HUES6 (cell line): Measurements from ENCODE around the gene NME9.

Source experiments
- H3K27ac ChIP-seq: 2 replicates; pipeline ENCODE4 v1.7.0; 2013; ENCODE audit warnings: low read depth, mild to moderate bottlenecking, low read length, inconsistent platforms
- H3K27me3 ChIP-seq: 2 replicates; pipeline ENCODE4 v1.6.1; 2013; ENCODE audit warnings: low read length; ENCODE audit not compliant: control insufficient read depth, insufficient read depth
- H3K36me3 ChIP-seq: 2 replicates; pipeline ENCODE4 v1.6.1; 2013; ENCODE audit warnings: low read length; ENCODE audit not compliant: control insufficient read depth, insufficient read depth
- H3K4me1 ChIP-seq: 2 replicates; pipeline ENCODE4 v1.6.1; 2013; ENCODE audit warnings: low read length; ENCODE audit not compliant: control insufficient read depth, insufficient read depth
- H3K4me3 ChIP-seq: 2 replicates; pipeline ENCODE4 v1.5.1; 2013; ENCODE audit warnings: low read depth, low read length
- H3K9ac ChIP-seq: one replicate; pipeline ENCODE4 v1.6.1; 2013; ENCODE audit warnings: mild to moderate bottlenecking, low read length
- H3K9me3 ChIP-seq: 2 replicates; pipeline ENCODE4 v1.6.1; 2013; ENCODE audit warnings: low read depth, low read length; ENCODE audit not compliant: control insufficient read depth, insufficient read depth

The NME9 gene

DNA sequence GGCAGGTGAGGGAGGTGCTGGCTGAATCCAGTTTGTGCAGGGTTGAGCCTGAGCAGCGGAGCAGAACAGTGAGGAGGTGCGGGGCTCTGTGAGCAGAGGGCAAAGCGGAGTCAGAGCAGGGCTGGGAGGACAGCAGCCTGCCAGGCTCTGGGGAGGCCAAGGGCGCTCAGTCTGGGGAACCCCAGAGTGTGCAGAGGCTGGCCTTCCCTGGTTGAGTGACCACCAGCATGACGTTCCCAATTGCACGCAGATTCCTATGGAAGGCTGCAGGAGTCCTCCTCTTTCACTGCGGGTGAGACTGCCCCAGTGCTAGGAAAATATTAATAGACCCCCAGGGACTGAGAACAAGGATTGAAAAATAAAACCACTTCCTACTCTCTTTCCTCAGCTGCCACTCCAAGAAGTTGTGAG lies 31.9 kb upstream of the NME9 start:
- Histone ChIP-seq H3K9me3 (no peaks in the 10 kb centered on the region), H3K27me3 (no peaks in the 10 kb centered on the region), H3K4me3 (no peak overlapping the region), H3K27ac (no peak overlapping the region), H3K4me1 (peaks cover 12% of the 10 kb centered on the region; the same call in 1 of the 2 replicates), H3K9ac (peak overlapping the region; percentile 6), H3K36me3 (no peaks in the 10 kb centered on the region)

DNA sequence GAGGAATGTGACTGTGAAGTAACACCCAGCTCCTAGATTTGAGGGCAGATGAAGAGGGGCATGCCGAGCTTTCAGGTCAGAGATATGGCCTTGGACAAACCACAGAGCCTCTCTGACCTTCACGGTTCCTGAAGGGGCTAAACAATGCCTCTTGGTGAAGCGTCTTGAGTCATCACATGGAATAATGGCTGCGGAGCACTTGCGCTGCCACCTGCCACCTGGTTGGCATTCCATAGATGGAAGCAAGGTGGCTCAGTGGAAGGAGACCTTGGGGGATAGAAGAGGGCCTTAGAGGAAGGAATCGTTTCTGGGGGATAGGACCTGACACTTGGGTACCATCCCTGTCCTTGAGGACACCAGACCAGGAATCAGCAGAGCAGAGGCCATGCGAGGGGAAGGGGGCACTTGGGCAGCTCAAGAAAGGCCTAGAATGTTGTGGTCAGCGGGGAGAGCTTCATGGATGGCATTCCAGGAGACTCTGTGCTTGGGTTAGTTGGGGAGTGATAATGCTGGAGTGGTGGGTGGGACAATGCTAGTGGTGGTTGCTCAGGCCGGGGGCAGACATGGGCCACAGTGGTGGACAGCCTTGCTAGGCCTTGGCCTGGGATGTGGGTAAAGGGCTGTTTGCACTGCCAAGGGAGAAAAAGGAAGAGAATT lies 31.3 kb upstream of the NME9 start:
- peak overlapping the region; percentile 6 for H3K9ac ChIP-seq
- no peaks in the 10 kb centered on the region for H3K36me3 ChIP-seq
- H3K4me3 ChIP-seq, result no peak overlapping the region
- no peaks in the 10 kb centered on the region for H3K27me3 ChIP-seq
- H3K27ac ChIP-seq, result no peak overlapping the region
- H3K4me1 ChIP-seq, result peaks cover 13% of the 10 kb centered on the region; the same call in 1 of the 2 replicates
- no peaks in the 10 kb centered on the region for H3K9me3 ChIP-seq

DNA sequence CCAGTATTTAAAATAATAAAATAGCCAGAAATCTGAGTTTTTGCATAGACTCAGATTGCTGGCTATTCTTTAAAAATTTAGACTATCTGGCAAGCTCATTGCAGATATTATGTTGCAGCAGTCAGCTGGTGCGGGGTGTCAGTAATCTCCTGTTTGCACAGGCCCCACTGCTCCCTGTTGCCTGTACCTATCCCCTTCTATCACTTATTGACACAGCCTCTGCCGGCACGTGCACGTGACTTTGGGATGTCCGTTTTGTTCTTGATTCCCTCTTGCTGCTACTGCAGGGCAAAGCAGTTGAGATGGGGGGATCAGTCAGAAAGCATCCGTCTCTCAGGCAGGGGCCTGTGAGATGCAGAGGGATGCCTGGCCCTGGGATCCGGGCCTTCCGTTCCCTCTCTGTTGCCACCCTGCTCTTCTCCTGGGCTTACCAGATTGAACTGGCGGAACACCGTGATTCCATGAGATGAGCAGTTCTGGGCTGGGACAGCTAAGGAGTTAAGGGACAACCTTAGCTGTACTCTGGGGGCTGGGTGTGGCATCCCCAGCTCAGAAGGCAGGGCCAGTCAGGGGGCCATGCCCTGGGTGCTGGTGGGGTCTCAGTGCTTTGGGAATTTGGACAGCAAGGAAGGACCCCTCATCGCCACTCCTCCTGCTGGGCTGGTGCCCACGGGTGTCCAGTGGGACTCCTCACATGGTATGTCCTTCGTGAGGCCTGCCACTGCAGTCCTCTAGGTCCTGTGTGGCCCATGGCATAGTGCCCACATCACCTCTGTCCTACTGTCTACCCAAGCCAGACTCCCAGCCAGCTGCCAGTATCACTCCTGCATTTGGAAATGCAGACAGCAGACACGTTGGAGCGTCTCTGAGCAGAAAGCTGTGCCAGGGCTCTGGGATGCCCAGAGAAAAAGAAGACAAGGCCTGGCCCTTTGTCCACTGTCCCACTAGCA lies 30.5 kb upstream of the NME9 start:
- Histone ChIP-seq H3K27me3 (no peaks in the 10 kb centered on the region), H3K9me3 (no peaks in the 10 kb centered on the region), H3K36me3 (no peaks in the 10 kb centered on the region), H3K4me1 (peaks cover 13% of the 10 kb centered on the region; the same call in 1 of the 2 replicates), H3K27ac (no peak overlapping the region), H3K9ac (no peak overlapping the region), H3K4me3 (no peak overlapping the region)

GRCh38 chr3:138359148-138359918 lies 29.7 kb upstream of the NME9 start:
- Histone ChIP-seq H3K4me1 (peaks cover 13% of the 10 kb centered on the region; the same call in 1 of the 2 replicates), H3K36me3 (no peaks in the 10 kb centered on the region), H3K9ac (no peak overlapping the region), H3K27me3 (no peaks in the 10 kb centered on the region), H3K27ac (no peak overlapping the region), H3K4me3 (no peak overlapping the region), H3K9me3 (no peaks in the 10 kb centered on the region)

DNA sequence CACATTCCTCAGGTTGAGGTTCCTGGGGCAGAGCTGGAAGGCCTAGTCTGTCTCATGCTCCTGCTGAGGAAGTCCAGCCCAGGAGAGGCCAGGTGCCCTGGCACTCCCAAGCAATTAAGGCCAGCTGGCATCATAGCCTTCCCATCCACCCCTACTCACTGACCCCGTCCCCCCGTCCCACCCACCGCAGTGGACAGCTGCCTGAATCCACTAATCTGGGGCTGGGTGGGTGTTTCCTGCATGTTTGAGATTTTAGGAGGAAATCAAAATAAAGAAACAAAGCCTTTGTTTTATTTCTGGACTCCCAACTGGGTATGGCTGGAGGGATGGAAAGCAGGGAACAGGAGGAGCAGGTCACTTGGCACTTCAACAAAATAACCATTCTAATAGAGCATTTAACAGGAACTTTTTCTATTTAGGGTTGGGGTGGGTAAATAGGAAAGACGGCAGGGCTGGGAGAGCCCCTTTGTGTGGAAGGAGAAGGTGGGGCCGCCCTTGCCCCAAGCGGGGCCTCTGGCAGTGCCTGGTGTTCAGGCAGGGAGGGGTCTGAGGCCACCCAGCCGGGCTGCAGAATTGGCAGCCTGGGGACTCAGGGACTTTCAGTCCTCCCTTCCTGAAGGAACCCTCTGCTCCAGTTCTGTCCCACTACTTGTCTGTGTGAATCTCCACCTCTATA lies 27.2 kb upstream of the NME9 start:
- Histone ChIP-seq H3K4me1 (peaks cover 14% of the 10 kb centered on the region; the same call in 1 of the 2 replicates), H3K36me3 (no peaks in the 10 kb centered on the region), H3K27me3 (no peaks in the 10 kb centered on the region)

DNA sequence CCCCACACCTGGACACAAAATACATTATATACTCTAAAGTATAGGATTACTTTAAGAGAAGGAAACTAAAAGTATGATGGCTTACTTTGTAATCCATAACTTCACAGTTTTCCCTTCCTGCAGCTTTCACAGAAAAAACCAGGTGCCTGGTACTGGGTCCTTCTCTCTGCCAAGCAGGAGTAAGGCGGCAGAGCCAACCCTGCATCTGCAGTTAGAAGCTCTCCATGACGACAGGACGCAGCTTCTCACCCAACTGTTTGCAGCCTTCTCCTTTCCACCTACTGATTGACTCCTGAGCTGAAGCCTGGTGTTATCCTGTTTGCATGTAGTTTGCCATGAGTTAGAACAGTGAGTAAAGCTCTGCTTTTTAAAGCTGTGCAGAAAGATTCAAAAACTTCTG lies 25.4 kb upstream of the NME9 start:
- Histone ChIP-seq H3K27me3 (no peaks in the 10 kb centered on the region), H3K9me3 (no peaks in the 10 kb centered on the region), H3K9ac (no peak overlapping the region), H3K27ac (no peak overlapping the region), H3K4me1 (peaks cover 19% of the 10 kb centered on the region), H3K36me3 (no peaks in the 10 kb centered on the region), H3K4me3 (no peak overlapping the region)

More for the DNA sequence above, 27.2 kb upstream of the NME9 start:
- Histone ChIP-seq H3K9ac (no peak overlapping the region), H3K4me3 (no peak overlapping the region), H3K9me3 (no peaks in the 10 kb centered on the region), H3K27ac (no peak overlapping the region)

GRCh38 chr3:138354376-138354775 lies 24.7 kb upstream of the NME9 start:
- Histone ChIP-seq H3K4me1 (peaks cover 26% of the 10 kb centered on the region), H3K27me3 (no peaks in the 10 kb centered on the region), H3K36me3 (no peaks in the 10 kb centered on the region), H3K9me3 (no peaks in the 10 kb centered on the region), H3K27ac (no peak overlapping the region), H3K4me3 (no peak overlapping the region), H3K9ac (no peak overlapping the region)

DNA sequence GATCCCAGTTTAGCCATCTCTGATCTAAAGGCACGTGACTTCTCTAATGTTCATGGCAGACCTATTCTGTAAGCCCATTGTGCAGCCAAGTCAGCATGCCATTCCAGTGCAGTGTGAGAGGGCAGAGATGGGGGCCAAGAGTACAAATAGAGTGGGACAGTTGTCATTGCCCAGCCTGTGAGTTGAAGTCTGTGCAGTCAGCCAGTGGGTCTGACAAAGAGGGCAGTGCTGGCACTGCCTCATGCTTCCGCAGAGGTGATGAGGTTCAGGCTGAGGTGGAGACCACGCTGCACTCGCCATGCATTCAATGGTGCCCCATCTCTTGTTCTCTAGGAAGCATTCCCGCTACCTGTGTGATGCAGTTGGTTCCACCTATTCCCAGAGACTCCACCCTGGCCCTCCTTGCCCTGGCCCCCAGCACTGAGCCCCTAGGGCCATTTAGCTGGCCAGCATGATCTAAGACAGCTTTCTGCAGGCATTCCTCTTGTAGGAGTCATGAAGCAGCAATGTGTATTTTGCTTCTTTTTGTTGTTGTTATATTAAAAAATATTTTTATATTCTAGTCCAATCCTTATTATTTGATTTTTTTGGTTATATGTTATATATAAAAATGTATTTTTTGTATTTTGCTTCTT lies 22.4 kb upstream of the NME9 start:
- H3K27ac ChIP-seq, result no peak overlapping the region
- no peaks in the 10 kb centered on the region for H3K36me3 ChIP-seq

GRCh38 chr3:138351151-138351550 lies 21.5 kb upstream of the NME9 start:
- H3K9ac ChIP-seq, result no peak overlapping the region
- no peaks in the 10 kb centered on the region for H3K36me3 ChIP-seq
- H3K4me3 ChIP-seq, result no peak overlapping the region
- no peaks in the 10 kb centered on the region; the same call in 1 of the 2 replicates for H3K27me3 ChIP-seq
- H3K4me1 ChIP-seq, result peaks cover 19% of the 10 kb centered on the region
- H3K9me3 ChIP-seq, result no peaks in the 10 kb centered on the region
- H3K27ac ChIP-seq, result no peak overlapping the region

More for the DNA sequence above, 22.4 kb upstream of the NME9 start:
- Histone ChIP-seq H3K9ac (no peak overlapping the region), H3K9me3 (no peaks in the 10 kb centered on the region), H3K4me3 (no peak overlapping the region), H3K27me3 (no peaks in the 10 kb centered on the region), H3K4me1 (peaks cover 25% of the 10 kb centered on the region)
